Erythroblast (primary cell): ENCODE measurements around the gene BACE2.
"Not testable (repeated sequence)": the region's sequence is repeated elsewhere in the genome, so short reads cannot be mapped to it uniquely, and the experiment has no call there.

Experiments used
- DNase-seq, 2 experiments: peaks; one replicate each; lab custom pipeline; 2025; lab: John Stamatoyannopoulos, UW
- GATA1 ChIP-seq: IDR thresholded peaks from 2 replicates; pipeline ENCODE4 v1.6.1; 2011; ENCODE audit warnings: low read depth, mild to moderate bottlenecking, control low read depth, low read length, moderate library complexity
- POLR2A ChIP-seq: IDR thresholded peaks from 2 replicates; pipeline ENCODE4 v1.6.1; 2011; ENCODE audit warnings: mild to moderate bottlenecking, low read length

The BACE2 gene

GRCh38 chr21:41251961-41252642 is 84.1 kb downstream of the BACE2 start:
- DNase-seq: no peak
- no peak for TF ChIP-seq GATA1
- no peak for TF ChIP-seq POLR2A

- no peak for TF ChIP-seq GATA1
- TF ChIP-seq POLR2A: no peak
- DNase-seq: no peak
Measured at GRCh38 chr21:41254090-41254700, 86.2 kb downstream of the BACE2 start.

GRCh38 chr21:41255190-41255589 is 87.2 kb downstream of the BACE2 start:
- no peak for DNase-seq
- no peak for TF ChIP-seq POLR2A
- no peak for TF ChIP-seq GATA1

GRCh38 chr21:41256231-41256630 is 88.3 kb downstream of the BACE2 start:
- not testable (repeated sequence) for DNase-seq

- DNase-seq: no peak
- TF ChIP-seq GATA1: no peak
- TF ChIP-seq POLR2A: no peak
Measured at GRCh38 chr21:41256771-41257702, 89.1 kb downstream of the BACE2 start.

GRCh38 chr21:41258617-41259016 is 90.7 kb downstream of the BACE2 start:
- no peak for TF ChIP-seq POLR2A
- no peak for TF ChIP-seq GATA1
- no peak for DNase-seq

- no peak for DNase-seq
- no peak for TF ChIP-seq GATA1
- no peak for TF ChIP-seq POLR2A
Measured at GRCh38 chr21:41260428-41260827, 92.5 kb downstream of the BACE2 start.

- no peak for DNase-seq
- TF ChIP-seq POLR2A (no peak), GATA1 (no peak)
Measured at GRCh38 chr21:41267346-41267745, 99.4 kb downstream of the BACE2 start.

GRCh38 chr21:41269535-41269934 is 101.6 kb downstream of the BACE2 start:
- TF ChIP-seq GATA1 (no peak), POLR2A (no peak)

GRCh38 chr21:41277196-41277595 is 109.2 kb downstream of the BACE2 start:
- DNase-seq: no peak

More at GRCh38 chr21:41269535-41269934, 101.6 kb downstream of the BACE2 start:
- DNase-seq: no peak

GRCh38 chr21:41277846-41278245 is 109.9 kb downstream of the BACE2 start:
- DNase-seq: no peak
- TF ChIP-seq POLR2A: no peak

More at GRCh38 chr21:41277196-41277595, 109.2 kb downstream of the BACE2 start:
- TF ChIP-seq GATA1: no peak
- no peak for TF ChIP-seq POLR2A

GRCh38 chr21:41280115-41280919 is 112.4 kb downstream of the BACE2 start:
- DNase-seq: no peak
- TF ChIP-seq POLR2A (no peak), GATA1 (no peak)

GRCh38 chr21:41282412-41282811 is 114.5 kb downstream of the BACE2 start:
- no peak for DNase-seq
- TF ChIP-seq POLR2A (no peak), GATA1 (no peak)
